Measurements from ENCODE around the gene ANO9.
"Not testable (repeated sequence)": the region's sequence is repeated elsewhere in the genome, so short reads cannot be mapped to it uniquely, and the experiment has no call there.

ANO9 gene

GRCh38 chr11:416757-417621, 24.8 kb downstream of the ANO9 start:
- no peak for DNase-seq (ENCODE audit: low spot score)
- FAIRE-seq: no peak

- DNase-seq (ENCODE audit: low spot score) (no peak), FAIRE-seq (no peak)
Measured at GRCh38 chr11:416051-416756, 25.6 kb downstream of the ANO9 start.

- DNase-seq (ENCODE audit: low spot score): no peak
- no peak for FAIRE-seq
Measured at GRCh38 chr11:415640-416041, 26.2 kb downstream of the ANO9 start.

DNA sequence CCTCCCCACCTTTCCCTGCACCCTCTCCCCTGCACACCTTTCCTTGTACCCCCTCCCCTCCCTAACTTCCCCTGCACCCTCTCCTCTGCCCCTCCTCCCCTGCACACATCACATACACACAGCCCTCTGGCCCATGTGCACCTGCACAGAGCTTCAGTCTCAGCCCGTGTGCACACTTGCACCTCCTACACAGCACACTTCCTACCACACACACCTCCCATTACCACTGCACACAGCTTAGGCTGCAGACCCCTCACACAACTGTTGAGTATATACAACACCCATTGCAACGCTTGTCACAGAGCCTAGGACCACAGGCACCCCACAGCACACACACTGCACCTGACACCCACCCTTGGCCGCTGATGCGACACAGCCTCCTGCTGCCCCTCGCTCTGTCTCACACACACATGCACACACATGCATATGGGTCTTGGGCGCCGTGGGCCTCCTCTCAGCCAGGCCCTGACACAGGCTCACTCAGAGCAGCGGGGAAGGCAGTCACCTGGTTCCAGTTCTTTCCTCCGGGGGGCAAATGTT, 27.4 kb downstream of the ANO9 start:
- no peak for FAIRE-seq
- no peak for DNase-seq (ENCODE audit: low spot score)

DNA sequence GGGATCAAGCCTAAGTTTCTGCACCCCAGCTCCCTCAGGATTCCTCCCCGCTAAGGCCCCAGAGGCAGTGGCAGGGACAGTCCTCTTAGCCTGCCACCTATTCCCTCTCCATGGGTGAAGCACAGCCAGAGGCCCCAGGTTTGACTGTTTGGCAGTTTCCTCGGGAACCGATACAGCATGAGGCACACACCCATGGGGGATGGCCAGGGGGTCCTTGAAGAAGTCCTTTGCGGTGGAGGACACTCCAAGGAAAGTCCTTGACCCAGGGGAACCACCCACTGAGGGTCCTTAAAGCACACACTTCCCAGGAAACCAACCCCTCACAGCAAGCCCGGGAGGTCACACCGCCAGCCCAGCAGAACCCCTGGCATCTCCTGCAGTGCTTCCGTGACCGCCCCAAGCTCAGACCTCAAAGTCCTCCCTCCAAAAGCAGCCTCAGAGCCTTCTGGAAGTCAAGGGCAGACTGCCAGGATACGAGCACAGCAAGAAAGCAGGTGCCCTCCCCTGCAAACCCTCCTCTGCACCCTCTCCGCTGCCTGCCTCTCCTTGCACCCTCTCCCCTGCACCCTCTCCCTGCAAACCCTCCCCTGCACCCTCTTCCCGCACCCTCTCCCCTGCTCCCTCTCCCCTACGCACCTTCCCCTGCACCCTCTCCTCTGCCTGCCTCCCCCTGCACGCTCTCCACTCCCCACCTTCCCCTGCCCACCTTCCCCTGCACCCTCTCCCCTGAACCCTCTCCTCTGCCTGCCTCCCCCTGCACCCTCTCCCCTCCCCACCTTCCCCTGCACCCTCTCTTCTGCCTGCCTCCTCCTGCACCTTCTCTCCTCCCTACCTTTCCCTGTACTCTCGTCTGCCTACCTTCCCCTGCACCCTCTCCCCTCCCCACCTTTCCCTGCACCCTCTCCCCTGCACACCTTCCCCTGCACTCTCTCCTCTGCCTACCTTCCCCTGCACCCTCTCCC, 28.4 kb downstream of the ANO9 start:
- no peak for FAIRE-seq
- no peak for DNase-seq (ENCODE audit: low spot score)

DNA sequence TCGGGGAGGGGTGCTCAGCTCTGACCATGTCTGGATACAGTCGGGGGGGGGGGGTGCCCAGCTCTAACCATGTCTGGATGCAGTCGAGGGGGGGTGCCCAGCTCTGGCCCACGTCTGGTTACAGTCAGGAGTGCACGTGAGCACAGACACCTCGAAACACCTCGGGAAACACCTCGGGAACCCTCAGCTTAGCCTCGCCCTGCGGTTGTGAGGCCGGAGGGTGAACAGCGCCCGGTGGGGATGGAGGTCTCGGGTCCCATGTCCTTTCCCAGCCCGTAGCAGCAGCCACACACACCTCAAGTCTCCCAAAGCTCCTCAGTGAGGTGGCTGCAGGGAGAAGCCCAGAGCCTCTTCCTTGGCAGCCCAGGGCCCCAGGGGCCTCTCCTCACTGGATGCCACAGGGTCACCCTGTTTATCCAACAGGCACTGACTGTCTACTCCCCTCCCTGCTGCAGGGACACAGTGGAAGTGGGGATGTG, 29.1 kb downstream of the ANO9 start:
- FAIRE-seq (no peak), DNase-seq (ENCODE audit: low spot score) (no peak)

GRCh38 chr11:411520-411919, 30.3 kb downstream of the ANO9 start:
- DNase-seq (ENCODE audit: low spot score); FAIRE-seq: not testable (repeated sequence)

DNA sequence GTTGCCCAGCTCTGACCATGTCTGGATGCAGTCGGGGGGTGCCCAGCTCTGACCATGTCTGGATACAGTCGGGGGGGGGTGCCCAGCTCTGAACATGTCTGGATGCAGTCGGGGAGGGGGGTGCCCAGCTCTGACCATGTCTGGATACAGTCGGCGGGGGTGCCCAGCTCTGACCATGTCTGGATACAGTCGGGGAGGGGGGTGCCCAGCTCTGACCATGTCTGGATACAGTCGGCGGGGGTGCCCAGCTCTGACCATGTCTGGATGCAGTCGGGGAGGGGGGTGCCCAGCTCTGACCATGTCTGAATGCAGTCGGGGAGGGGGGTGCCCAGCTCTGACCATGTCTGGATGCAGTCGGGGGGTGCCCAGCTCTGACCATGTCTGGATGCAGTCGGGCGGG, 31.1 kb downstream of the ANO9 start:
- not testable (repeated sequence) for FAIRE-seq; DNase-seq (ENCODE audit: low spot score)

- peak; percentile 14 for DNase-seq (ENCODE audit: low spot score)
- no peak for FAIRE-seq
Measured at GRCh38 chr11:409600-410483, 32.0 kb downstream of the ANO9 start.

GRCh38 chr11:409008-409599, 32.7 kb downstream of the ANO9 start:
- DNase-seq (ENCODE audit: low spot score) (no peak), FAIRE-seq (no peak)

DNA sequence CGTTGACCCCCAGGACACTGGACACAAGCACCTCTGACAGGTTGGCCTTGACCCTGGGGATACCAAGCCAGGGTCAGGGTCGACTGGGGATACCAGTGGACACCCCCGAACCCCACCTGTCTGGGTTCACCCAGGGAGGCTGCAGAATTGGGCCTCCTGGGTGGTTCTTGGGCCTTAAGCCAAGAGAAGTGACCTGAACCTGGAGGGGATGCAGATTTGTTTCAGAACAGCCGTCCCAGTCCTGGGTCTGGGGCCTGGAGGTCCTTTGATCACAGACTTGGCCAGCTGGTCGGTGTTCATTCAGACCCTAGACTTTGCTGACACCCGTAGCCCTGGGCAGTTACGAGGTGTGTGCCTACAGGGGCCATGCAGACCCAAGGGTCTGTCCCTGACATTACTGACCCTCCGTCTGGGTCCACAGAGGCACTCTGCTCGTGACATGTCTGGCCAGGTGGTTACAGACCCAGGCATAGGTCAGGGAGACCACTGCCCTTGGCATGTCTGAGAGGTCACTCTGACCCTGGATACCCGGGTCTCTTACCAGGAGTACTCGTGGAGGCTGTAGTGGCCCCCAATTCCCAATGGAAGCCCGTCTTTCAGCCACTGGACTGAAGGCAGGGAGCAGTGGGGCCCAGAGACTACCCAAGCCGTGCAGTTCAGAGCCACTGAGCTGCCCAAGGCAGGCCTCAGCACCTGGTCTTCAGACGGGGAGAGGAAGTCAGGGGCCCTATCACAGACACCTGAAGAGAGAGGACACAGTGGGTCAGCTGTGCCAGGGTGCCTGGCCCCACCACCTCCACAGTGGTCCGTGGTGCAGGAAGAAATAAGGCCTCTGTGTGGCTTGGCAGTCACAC, 33.4 kb downstream of the ANO9 start:
- FAIRE-seq (no peak), DNase-seq (ENCODE audit: low spot score) (no peak)

DNA sequence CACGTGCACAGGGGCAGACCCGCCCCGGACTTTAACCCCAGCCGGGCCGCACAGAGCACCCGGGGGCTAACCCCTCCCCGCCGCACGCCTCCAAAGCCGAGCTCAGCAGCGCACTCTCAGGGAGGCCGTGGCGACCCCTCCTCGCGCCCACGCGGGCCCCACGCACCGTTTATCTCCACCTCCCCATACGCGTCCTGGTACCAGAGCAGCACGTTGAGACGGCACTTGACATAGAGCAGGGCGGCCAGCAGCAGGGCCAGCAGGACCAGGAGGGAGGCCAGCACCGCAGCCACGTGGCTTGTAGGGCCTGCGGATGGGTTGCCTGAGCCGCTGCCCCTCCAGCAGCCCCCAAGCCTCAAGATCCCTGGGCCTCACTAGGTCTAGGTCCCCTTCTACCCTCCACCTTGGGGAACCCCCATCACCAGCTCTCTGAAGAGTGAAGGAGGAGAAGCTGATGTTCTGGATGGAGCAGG, 34.1 kb downstream of the ANO9 start:
- FAIRE-seq (no peak), DNase-seq (ENCODE audit: low spot score) (no peak)

DNA sequence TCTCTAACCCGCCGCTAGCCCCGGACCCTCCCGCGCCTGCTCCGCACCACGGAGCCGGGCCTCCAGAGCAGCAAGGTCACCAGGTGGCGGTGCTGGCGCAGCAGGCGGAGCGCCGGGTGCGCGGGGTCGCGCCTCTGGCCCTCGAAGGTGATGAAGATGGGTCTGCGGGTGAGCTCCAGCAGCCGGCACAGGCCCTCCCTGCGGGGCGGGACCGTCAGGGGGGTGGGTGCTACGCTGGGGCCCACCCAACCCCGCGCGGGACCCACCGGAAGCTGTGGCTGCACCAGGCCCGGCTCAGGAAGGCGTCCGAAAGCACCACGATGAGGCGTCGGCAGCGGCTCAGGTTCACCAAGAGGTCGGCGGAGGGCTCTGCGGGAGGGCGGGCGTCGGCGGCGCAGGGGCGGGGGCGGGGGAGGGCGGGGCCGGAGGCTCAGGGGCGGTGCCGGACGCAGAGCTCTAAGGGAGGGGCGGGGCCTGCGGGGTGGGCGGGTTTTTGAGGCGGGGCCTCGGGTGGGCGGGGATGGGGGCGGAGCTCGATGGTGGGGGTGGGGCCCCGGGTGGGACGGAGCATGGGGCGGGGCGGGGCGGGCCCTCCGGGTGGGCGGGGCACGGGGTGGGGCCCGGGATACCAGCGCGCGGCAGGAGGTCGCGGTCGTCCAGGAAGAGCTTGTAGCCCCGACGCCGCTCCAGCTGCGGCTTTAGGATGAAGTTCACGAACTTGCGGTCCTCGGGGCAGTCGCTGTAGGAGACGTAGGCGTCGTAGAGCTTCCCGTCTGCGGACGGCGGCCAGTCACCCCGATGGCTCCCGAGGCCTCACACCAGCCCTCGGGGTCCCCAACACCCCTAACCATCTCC, 34.8 kb downstream of the ANO9 start:
- DNase-seq (ENCODE audit: low spot score) (peak; percentile 71), FAIRE-seq (no peak)

DNA sequence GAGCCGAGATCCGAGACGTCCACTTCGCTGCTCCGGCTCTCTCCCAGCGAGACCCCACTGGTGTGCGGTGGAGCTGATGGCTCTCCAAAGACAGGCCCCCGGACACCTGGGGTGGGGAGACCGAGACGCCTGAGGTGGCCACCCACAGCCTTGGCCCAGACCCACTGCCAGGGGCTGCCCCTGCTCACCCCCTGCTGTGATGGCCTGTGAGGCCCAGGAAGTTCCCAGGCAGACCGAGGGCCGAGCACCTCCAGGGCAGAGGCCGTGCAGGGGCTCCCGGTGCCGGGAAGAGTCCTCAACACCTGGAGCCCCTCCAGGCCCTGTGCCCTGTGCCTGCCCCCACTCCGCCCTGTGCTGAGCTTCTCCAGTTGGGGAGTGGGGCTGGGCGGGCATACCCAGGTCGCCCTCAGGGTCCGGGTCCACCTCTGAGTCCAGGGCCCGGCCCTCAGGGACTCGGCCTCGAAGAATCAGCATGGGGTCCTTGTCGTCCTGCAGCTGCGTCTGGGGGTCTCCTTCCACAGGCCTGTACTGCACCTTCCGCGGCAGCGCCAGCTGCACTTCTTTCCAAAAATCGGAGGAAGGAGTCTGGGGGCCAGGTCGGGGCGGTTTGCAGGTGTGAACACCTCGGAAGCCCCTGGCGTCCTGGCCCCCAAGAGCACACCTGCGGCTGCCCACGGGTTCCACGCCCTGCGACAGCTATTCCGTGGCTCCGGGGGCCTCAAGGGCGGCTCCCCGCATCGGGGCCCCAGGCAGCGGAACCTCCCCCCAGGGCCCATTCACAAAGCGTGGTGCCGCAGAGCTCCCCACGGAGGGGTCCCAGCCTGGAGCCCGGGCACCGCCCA, 35.6 kb downstream of the ANO9 start:
- DNase-seq (ENCODE audit: low spot score) (no peak), FAIRE-seq (no peak)

- FAIRE-seq (no peak), DNase-seq (ENCODE audit: low spot score) (no peak)
Measured at GRCh38 chr11:405323-405953, 36.4 kb downstream of the ANO9 start.

DNA sequence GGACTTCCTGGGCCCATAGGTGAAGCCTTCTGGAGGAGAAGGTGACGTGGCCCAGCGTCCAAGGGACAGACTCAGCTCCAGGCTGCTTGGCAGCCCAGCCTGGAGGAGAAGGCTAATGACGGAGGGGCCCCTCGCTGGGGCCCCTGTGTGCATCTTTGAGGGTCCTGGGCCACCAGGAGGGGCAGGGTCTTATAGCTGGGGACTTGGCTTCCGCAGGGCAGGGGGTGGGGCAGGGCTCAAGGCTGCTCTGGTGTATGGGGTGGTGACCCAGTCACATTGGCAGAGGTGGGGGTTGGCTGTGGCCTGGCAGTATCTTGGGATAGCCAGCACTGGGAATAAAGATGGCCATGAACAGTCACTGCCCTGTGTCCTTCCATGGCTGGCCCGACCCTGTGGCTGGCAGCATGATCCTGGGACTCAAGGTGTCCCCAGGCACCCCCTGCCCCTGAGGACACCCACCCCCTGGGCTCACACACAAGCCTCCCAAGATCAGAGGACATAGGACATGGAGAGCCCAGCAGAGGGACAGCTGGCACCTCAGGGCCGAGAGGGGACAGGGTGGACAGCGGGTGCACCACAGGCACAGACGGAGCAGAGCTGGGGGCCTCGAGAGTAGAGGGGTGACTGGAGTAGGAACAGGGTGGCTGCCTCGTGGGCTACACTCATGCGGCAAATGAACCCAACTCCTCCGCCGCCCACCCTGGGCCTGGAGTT, 37.1 kb downstream of the ANO9 start:
- DNase-seq (ENCODE audit: low spot score) (no peak), FAIRE-seq (no peak)
